Body of pancreas (tissue), 4 donors: Measurements from ENCODE around the gene FOXL2. TPM values are rescaled to one million over a fixed set of nuclear protein-coding genes. Genes with fewer than 3 reads are reported as not detected.
A peak's percentile ranks its signal among the peaks of the same experiment; 100 is the strongest.
"Not testable (repeated sequence)": the region's sequence is repeated elsewhere in the genome, so short reads cannot be mapped to it uniquely, and the experiment has no call there.

Experiments used
- ATAC-seq: fragments of 150-250 bp; one replicate; pipeline ENCODE4 v1.9.1; 2016
- DNase-seq, 4 donors: peaks; one replicate each; pipeline ENCODE4 v3.0.0-alpha.2; 2019
- H3K27ac ChIP-seq, 4 donors: fragments of 200-600 bp; sonication (generic); 1 replicate in 3 of 4; 2 replicates in 1 of 4; pipeline versions ENCODE4 v1.5.1 to v1.6.1; 2016 to 2019; ENCODE audit warnings: mild to moderate bottlenecking in 1 of 4, mixed read lengths in 1 of 4, moderate library complexity in 1 of 4
- H3K27me3 ChIP-seq, 2 donors: fragments of 200-600 bp; sonication (generic); one replicate each; pipeline ENCODE4 v1.6.0; 2016; ENCODE audit warnings: mild to moderate bottlenecking in 1 of 2
- H3K36me3 ChIP-seq, 2 donors: fragments of 200-600 bp; sonication (generic); replicated peaks in 1 of 2; 2 replicates each; pipeline ENCODE4 v1.5.1; 2016; ENCODE audit warnings: low read depth in 2 of 2; ENCODE audit not compliant: insufficient read depth in 1 of 2
- H3K4me1 ChIP-seq: fragments of 200-600 bp; sonication (generic); one replicate; pipeline ENCODE4 v1.6.0; 2016
- H3K4me3 ChIP-seq, 2 donors: fragments of 200-600 bp; sonication (generic); 1 replicate in 1 of 2; 2 replicates in 1 of 2; pipeline ENCODE4 v1.5.1; 2016 to 2019
- H3K9me3 ChIP-seq, 3 donors: fragments of 200-600 bp; sonication (generic); 1 replicate in 2 of 3; 2 replicates in 1 of 3; pipeline ENCODE4 v1.5.1; 2016
- POLR2A ChIP-seq, 3 donors: fragments of 450-650 bp; IDR thresholded peaks; one replicate each; pipeline ENCODE4 v1.6.1; 2016; ENCODE audit warnings: antibody characterized with exemption in 3 of 3, mild to moderate bottlenecking in 2 of 3
- WGBS, 2 donors: methylation state at CpG; one replicate each; pipeline ENCODE4 v1.1.5; 2017; 5-methylcytosine and 5-hydroxymethylcytosine counted together
- intact Hi-C: fragments of 100-400 bp; cut with DNase I; formaldehyde crosslinking; loops from one replicate; pipeline ENCODE4 v1.15.1; 2023
- total RNA-seq, 2 donors: library from RNA; depleted of rRNA; stranded (reverse); fragments of >200 nt; gene quantifications; one replicate each; pipeline ENCODE4 v1.1.0, GENCODE V29; 2016
- TF ChIP-seq, protein P1 (sequence below), 7 experiments: fragments of 450-650 bp in 4 of 7; fragments of 200-600 bp in 3 of 7; sonication (generic) in 3 of 7; IDR thresholded peaks; one replicate each; pipeline ENCODE4 v1.5.1; 2016 to 2019; ENCODE audit warnings: antibody characterized with exemption in 7 of 7

FOXL2 gene
- total RNA-seq, 2 donors from 2014 or later: 0.26 TPM; not detected in 1

DNA sequence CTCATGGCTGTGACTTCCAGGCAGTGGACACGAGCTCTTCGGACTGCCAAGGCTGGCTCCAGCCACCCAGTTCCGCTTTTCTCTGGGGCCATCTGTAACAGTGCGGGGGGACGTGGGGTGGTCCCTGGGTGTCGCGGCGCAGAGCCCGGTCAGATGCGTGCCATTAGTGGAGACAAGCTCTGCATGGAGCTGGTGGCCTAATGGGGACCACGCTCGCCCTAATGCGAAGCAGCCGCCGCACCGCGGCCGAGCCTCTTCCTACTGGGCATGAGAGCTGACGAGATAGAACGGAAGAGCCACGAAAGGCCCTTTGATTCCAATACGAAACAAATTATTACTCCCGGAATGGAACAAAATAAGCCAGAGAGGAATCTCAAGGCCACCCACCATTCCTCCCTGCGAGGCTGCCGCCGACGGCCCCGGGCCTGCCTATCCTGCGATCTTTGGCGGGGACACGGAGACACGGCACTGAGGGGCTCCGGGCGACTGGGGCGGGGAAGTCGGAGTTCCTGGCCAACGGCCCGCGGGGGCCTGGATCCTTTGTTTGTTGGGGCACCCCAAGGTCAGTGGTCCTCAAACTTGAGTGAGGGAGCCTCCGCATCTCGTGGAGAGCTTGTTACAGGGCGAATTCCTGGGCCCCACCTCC lies 18.1 kb downstream of the FOXL2 start:
- Histone ChIP-seq H3K36me3 (no peaks in the 10 kb centered on the region), H3K9me3 (no peaks in the 10 kb centered on the region), H3K27ac (no peak overlapping the region), H3K27me3 (no peaks in the 10 kb centered on the region), H3K4me1 (no peaks in the 10 kb centered on the region), H3K4me3 (no peak overlapping the region)
- ATAC-seq: no peak
- 90 to 91% methylated on average over 17 to 40 of the region's 42 CpGs for WGBS, 2 donors
- intact Hi-C loops: loop anchor here (5.0 kb wide), 1 partner anchor 512 kb away; no protein-coding TSS in a partner anchor
- no peak for DNase-seq
- no peak for TF ChIP-seq POLR2A (IDR thresholded peaks at IDR 0.05)
- TF ChIP-seq, protein P1, sequence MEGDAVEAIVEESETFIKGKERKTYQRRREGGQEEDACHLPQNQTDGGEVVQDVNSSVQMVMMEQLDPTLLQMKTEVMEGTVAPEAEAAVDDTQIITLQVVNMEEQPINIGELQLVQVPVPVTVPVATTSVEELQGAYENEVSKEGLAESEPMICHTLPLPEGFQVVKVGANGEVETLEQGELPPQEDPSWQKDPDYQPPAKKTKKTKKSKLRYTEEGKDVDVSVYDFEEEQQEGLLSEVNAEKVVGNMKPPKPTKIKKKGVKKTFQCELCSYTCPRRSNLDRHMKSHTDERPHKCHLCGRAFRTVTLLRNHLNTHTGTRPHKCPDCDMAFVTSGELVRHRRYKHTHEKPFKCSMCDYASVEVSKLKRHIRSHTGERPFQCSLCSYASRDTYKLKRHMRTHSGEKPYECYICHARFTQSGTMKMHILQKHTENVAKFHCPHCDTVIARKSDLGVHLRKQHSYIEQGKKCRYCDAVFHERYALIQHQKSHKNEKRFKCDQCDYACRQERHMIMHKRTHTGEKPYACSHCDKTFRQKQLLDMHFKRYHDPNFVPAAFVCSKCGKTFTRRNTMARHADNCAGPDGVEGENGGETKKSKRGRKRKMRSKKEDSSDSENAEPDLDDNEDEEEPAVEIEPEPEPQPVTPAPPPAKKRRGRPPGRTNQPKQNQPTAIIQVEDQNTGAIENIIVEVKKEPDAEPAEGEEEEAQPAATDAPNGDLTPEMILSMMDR (IDR thresholded peaks at IDR 0.05): no peak

DNA sequence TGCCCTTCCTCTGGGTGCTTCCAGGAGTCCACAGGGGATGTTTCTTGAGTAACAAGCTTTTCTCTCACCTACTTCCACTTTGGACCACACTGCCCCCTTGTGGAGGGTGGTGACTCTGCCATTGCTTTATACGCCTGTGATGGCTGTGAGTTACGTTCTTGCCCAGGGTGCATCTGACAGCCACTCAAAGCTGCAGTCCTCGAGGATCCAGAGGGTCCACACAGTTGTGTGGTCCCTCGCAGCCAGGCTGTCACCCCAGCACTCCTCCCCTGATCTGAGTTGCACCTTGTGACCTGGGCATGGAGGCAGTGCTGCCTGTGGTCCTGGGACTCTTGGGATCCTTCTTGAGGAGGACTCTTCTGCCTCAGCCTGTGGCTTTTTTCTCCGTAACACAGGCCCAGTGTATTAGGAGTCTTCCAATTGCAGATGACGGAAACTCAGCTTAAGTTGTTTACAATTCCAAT lies 23.4 kb downstream of the FOXL2 start:
- no peaks in the 10 kb centered on the region for H3K4me1 ChIP-seq
- WGBS, 2 donors: 7 to 19% methylated on average over 2 to 6 of the region's 6 CpGs
- TF ChIP-seq, protein P1 (IDR thresholded peaks at IDR 0.05): peak; percentile 80 to 92 (median 90)
- TF ChIP-seq POLR2A (IDR thresholded peaks at IDR 0.05): no peak
- no peak overlapping the region for H3K4me3 ChIP-seq
- H3K36me3 ChIP-seq: no peaks in the 10 kb centered on the region
- intact Hi-C loops: loop anchor here (5.0 kb wide), 1 partner anchor 326 kb away; no protein-coding TSS in a partner anchor
- peak; percentile 87 to 91 (median 90) for DNase-seq
- no peaks in the 10 kb centered on the region for H3K27me3 ChIP-seq
- peak; percentile 91 for ATAC-seq
- no peak overlapping the region for H3K27ac ChIP-seq
- no peaks in the 10 kb centered on the region for H3K9me3 ChIP-seq

DNA sequence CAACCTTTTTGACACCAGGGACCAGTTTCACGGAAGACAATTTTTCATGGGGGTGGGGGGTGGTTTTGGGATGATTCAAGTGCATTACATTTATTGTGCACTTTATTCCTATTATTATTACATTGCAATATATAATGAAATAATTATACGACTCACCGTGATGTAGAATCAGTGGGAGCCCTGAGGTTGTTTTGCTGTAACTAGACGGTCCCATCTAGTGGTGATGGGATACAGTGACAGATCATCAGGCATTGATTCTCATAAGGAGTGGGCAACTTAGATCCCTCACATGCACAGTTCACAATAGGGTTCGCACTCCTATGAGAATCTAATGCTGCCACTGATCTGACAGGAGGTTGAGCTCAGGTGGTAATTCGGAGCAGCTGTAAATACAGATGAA lies 24.5 kb downstream of the FOXL2 start:
- not testable (repeated sequence) for H3K4me3 ChIP-seq, H3K27ac ChIP-seq, DNase-seq, ATAC-seq, H3K27me3 ChIP-seq, H3K4me1 ChIP-seq, H3K36me3 ChIP-seq, H3K9me3 ChIP-seq
- WGBS, 2 donors: 79 to 82% methylated on average over 6 of the region's 6 CpGs
- intact Hi-C loops: loop anchor here (5.0 kb wide), 1 partner anchor 325 kb away; no protein-coding TSS in a partner anchor

DNA sequence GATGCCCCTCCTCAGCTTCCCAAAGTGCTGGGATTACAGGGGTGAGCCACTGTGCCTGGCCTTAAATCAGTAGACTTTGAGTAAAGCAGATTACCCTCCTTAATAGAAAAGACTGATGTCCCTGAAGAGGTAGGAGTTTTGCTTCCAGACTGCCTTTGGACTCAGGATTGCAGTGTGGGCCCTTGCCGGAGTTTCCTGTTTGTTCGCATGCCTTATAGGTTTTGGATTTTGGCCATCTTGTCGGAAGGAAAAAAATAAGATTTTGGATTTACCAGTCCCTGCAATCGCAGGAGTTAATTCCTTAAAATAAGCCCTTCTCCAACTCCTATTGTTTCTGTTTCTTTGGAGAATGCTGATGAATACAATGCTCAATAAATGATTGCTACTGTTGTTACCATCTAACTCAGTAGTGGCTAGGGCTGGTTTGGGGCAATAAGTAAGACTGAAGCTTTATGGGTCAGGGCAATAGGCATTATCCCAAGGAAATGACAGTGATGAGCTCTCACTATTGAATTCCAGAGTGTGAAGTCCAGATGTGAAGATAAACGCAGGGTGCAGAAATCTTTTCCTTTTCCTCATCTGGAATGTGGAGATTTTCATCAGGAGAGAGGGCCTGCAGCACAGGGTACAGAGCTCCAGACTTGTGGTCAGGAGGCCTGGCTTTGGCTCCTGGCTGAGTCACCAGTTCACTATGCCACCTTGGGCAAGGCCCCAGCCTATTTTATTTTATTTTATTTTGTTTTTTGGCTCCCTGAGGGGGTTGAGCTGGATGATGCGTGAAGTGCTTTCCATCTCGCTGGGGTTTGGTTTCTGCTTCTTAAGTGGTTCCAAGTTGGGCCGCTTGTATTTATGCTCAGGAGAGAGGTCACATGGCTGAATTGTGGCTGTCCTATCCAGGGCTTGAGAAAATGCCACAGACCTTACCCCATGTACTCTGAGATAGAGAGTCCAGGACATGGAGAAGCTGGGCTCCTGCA lies 25.3 kb downstream of the FOXL2 start:
- H3K36me3 ChIP-seq: no peaks in the 10 kb centered on the region
- peaks cover 6% of the 10 kb centered on the region for H3K4me1 ChIP-seq
- no peak overlapping the region for H3K27ac ChIP-seq
- DNase-seq: no peak
- WGBS, 2 donors: 79 to 80% methylated on average over 7 to 8 of the region's 8 CpGs
- H3K9me3 ChIP-seq: no peaks in the 10 kb centered on the region
- H3K27me3 ChIP-seq: no peaks in the 10 kb centered on the region
- no peak overlapping the region for H3K4me3 ChIP-seq
- TF ChIP-seq, protein P1 (IDR thresholded peaks at IDR 0.05): no peak
- TF ChIP-seq POLR2A (IDR thresholded peaks at IDR 0.05): no peak
- ATAC-seq: no peak
- intact Hi-C loops: loop anchor here (5.0 kb wide), 1 partner anchor 324 kb away; no protein-coding TSS in a partner anchor

DNA sequence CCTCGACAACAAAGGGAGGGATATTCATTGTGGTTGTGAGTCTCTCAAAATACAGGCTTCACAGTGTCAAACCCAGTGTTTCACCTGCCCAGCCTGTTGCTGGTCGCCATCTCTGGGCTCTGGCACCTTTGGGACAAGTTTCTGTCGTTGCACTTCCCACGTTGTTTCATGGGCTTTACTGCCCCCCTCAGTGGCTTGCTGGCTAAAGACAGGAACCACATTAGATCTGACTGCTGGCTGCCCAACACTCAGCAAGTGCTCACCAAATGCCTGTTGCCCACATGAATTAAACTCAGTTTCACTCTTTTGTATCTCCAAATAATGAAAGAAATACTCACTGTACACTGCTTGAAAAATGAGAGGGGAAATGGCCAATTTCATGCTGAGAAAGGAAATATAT lies 27.6 kb downstream of the FOXL2 start:
- Histone ChIP-seq H3K27me3 (no peaks in the 10 kb centered on the region), H3K36me3 (no peaks in the 10 kb centered on the region), H3K27ac (no peak overlapping the region), H3K4me3 (no peak overlapping the region), H3K4me1 (peaks cover 19% of the 10 kb centered on the region), H3K9me3 (no peaks in the 10 kb centered on the region)
- intact Hi-C loops: loop anchor here (10.0 kb wide), 1 partner anchor 215 kb away; no protein-coding TSS in a partner anchor
- no peak for DNase-seq
- 62 to 74% methylated on average over 4 of the region's 4 CpGs for WGBS, 2 donors
- TF ChIP-seq, protein P1 (IDR thresholded peaks at IDR 0.05): no peak
- no peak for ATAC-seq
